Activated T-helper 2 cell treated with anti-CD3 and anti-CD28 coated beads, Interferon-gamma antibody, Interleukin-2, Interleukin-4, amounts not matched to agents 10 μg/mL and 5 μg/mL and 100 μg/mL, durations not matched to agents 14 hours and 24 hours and 36 hours (primary cell): ENCODE data around the gene PPP4R3B. TPM values are rescaled to one million over a fixed set of nuclear protein-coding genes. Genes with fewer than 3 reads are reported as not detected.
A peak's percentile ranks its signal among the peaks of the same experiment; 100 is the strongest.

Experiments
- DNase-seq: peaks from one replicate; pipeline ENCODE4 v3.0.0; 2021; ENCODE audit warnings: low spot score
- H3K27ac Mint-ChIP-seq: one replicate; pipeline ENCODE4 v1.8.0; 2021; ENCODE audit warnings: mixed read lengths
- H3K27me3 Mint-ChIP-seq: one replicate; pipeline ENCODE4 v1.8.0; 2021; ENCODE audit warnings: low read depth, mixed read lengths
- H3K36me3 Mint-ChIP-seq: one replicate; pipeline ENCODE4 v1.8.0; 2021; ENCODE audit warnings: low read depth, mixed read lengths
- H3K4me1 Mint-ChIP-seq: one replicate; pipeline ENCODE4 v1.8.0; 2021; ENCODE audit warnings: low read depth, mixed read lengths
- H3K4me3 Mint-ChIP-seq: one replicate; pipeline ENCODE4 v1.8.0; 2021; ENCODE audit warnings: low read depth, mild to moderate bottlenecking, moderate library complexity, mixed read lengths
- H3K9me3 Mint-ChIP-seq: one replicate; pipeline ENCODE4 v1.8.0; 2021; ENCODE audit warnings: mixed read lengths
- intact Hi-C: fragments of 100-400 bp; cut with micrococcal nuclease; formaldehyde crosslinking; loops from one replicate; pipeline ENCODE4 v1.15.1; 2023
- total RNA-seq: library from RNA; stranded (reverse); gene quantifications from 2 replicates; pipeline ENCODE4 v1.2.3, GENCODE V29; 2022

PPP4R3B gene
- 69.7 and 69.9 TPM in 2 replicates for total RNA-seq

DNA sequence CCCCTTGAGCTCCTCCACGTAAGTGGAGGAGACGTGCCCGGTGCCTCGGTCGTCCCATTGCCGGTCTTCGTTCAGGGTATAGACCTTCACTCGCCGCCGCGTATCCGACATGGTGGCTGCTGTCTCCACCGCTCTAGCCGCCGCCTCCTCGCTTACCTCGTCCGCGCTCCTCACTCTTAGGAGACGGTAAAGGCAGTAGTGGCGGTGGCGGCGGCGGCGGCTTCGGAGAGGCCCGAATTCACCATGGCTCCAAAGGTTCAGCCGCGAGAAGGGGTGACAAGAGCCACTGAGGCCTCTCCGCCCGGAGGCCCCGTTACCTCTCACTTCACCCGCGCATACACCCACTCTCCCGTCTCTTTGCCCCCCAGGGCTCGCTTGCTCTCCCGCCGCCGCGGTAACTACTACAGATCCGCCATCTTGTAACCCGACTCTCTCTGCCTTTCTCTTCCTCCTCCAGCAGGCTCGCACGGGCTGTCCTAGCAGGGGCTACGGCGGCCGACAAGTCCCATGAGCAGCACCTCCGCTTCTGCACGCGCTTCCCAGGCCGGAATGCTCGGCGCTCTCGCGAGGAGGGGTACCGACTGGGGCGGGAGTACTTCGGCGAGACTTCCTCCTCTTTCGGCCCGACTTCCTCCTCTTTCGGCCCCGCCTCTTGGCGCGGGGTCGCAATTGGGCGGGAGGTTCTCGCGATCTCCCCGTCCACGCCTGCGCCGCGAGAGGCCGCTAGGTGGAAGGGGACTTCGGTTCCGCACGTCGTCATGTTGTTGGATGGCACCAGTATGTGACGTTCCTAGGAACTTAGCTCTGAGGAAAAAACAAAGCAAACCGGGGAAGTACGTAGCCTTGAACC lies at the start of gene PPP4R3B:
PPP4R3B (minus strand) TSS at position 448 of the 850 bp plus-strand sequence; CDS start at position 111, 337 bp downstream.
- Mint-ChIP-seq H3K4me1 (peaks cover 25% of the 10 kb centered on the region), H3K4me3 (no peak within 1 kb of the TSS), H3K36me3 (peaks cover 44% of the 10 kb centered on the region), H3K27me3 (no peaks in the 10 kb centered on the region), H3K27ac (no peak within 1 kb of the TSS), H3K9me3 (no peaks in the 10 kb centered on the region)
- DNase-seq, result peak; percentile 99
- intact Hi-C loops, result loop anchor here (1.0 to 10.0 kb wide), 11 partner anchors 27 to 1833 kb away; partner anchors contain the start of genes ASB3, CFAP36, CLHC1 and ERLEC1

DNA sequence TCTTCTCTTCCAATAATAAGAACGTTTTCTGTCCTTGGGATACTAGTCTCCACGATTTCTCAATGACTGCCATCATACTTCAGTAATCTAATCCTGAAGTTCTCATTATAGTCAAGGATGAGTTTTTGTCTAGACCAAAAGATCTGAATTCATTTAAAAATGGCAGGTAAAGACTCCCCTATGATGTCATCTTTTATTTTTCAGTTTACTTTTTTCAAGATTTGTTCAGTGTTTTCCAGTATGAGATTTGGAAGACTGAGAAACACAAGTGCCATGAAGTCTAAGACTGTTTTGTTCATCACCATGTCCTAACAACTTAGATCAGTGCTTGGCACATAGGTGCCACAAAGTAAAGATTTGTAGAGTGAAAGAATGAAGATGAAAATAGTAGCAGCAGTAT lies 35.8 kb upstream of the PPP4R3B start:
- intact Hi-C loops, result no loop called here
- H3K27ac Mint-ChIP-seq, result no peak overlapping the region
- no peak overlapping the region for H3K4me3 Mint-ChIP-seq
- peaks cover 58% of the 10 kb centered on the region for H3K36me3 Mint-ChIP-seq
- no peak for DNase-seq
- H3K27me3 Mint-ChIP-seq, result no peaks in the 10 kb centered on the region
- H3K9me3 Mint-ChIP-seq, result no peaks in the 10 kb centered on the region
- no peaks in the 10 kb centered on the region for H3K4me1 Mint-ChIP-seq

DNA sequence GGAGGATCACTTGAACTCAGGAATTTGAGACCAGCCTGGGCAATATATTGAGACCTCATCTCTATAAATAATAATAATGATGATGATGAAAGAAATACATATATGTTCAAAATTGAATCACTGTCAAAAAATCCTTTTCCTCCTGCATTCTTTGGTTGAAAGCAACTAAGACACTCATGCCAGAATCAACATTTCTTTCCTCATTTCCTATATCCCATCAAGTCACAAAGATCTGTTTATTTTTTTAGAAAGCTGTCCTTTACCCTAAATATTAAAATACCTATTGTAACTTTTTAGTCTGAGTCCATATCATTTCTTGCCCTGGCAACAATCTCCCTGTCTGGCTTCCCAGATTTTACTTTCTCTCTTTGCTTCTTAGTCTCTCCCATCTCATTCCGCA lies 31.8 kb upstream of the PPP4R3B start:
- DNase-seq, result no peak
- Mint-ChIP-seq H3K4me3 (no peak overlapping the region), H3K4me1 (no peaks in the 10 kb centered on the region), H3K27ac (no peak overlapping the region), H3K9me3 (no peaks in the 10 kb centered on the region), H3K36me3 (peaks cover 48% of the 10 kb centered on the region), H3K27me3 (no peaks in the 10 kb centered on the region)
- intact Hi-C loops, result no loop called here

DNA sequence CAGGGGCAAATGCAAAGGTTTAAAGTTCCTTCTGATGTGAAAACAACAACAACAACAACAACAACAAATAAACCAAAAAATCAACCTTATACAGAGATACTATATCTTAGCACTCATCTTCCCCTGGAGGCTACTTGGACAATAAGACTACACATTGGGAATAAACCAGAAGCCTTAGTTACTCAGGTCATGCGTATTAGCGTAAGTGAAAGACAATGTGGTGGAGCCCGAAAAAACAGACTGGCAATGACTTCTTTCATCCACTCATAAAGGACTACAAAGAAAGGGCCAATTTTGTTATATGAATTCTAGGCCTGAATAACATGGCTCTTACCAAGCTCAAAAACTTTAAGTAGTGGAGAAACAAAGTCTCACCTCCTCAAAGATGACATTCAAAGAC lies 19.4 kb upstream of the PPP4R3B start:
- no peaks in the 10 kb centered on the region for H3K27me3 Mint-ChIP-seq
- DNase-seq, result no peak
- no peaks in the 10 kb centered on the region for H3K4me1 Mint-ChIP-seq
- H3K9me3 Mint-ChIP-seq, result no peaks in the 10 kb centered on the region
- no peak overlapping the region for H3K4me3 Mint-ChIP-seq
- intact Hi-C loops, result no loop called here
- no peak overlapping the region for H3K27ac Mint-ChIP-seq
- H3K36me3 Mint-ChIP-seq, result peaks cover 49% of the 10 kb centered on the region

DNA sequence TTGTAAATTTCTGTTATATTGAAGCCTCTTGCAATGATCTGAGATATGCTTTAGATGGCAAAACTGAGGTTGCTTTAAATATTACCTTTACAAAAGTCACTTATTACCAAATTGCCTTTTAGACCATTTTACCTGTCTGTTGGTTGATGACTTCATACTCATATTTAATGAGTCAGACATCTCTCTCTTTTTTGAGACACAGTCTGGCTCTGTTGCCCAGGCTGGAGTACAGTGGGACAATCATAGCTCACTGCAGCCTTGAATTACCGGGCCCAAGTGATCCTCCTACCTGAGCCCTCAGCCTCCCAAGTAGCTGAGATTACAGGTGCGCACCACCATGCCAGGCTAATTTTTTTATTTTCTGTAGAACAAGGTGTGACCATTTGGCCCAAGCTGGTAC lies 11.5 kb upstream of the PPP4R3B start:
- Mint-ChIP-seq H3K4me3 (no peak overlapping the region), H3K36me3 (peaks cover 49% of the 10 kb centered on the region), H3K9me3 (no peaks in the 10 kb centered on the region), H3K27ac (no peak overlapping the region), H3K27me3 (no peaks in the 10 kb centered on the region), H3K4me1 (peaks cover 2% of the 10 kb centered on the region)
- no peak for DNase-seq
- intact Hi-C loops, result no loop called here

DNA sequence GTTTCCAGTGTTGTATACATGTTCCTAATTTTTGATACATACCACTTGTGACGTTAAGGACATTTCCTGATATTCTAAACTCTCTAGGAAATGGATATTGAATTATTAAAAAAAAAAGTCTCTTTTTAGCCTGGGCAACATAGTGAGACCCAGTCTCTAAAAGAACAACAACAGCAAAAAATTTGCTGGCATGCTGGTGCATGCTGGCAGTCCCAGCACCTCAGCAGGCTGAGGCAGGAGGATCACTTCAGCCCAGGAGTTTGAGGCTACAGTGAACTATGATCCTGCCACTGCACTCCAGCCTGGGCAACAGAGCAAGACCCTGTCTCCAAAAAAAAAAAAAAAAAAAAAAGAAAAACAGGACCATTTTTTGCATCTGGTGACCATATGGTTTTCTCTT lies 10.5 kb upstream of the PPP4R3B start:
- intact Hi-C loops, result no loop called here
- no peak overlapping the region for H3K4me3 Mint-ChIP-seq
- H3K9me3 Mint-ChIP-seq, result no peaks in the 10 kb centered on the region
- no peak overlapping the region for H3K27ac Mint-ChIP-seq
- H3K4me1 Mint-ChIP-seq, result peaks cover 12% of the 10 kb centered on the region
- no peaks in the 10 kb centered on the region for H3K27me3 Mint-ChIP-seq
- no peak for DNase-seq
- peaks cover 50% of the 10 kb centered on the region for H3K36me3 Mint-ChIP-seq

DNA sequence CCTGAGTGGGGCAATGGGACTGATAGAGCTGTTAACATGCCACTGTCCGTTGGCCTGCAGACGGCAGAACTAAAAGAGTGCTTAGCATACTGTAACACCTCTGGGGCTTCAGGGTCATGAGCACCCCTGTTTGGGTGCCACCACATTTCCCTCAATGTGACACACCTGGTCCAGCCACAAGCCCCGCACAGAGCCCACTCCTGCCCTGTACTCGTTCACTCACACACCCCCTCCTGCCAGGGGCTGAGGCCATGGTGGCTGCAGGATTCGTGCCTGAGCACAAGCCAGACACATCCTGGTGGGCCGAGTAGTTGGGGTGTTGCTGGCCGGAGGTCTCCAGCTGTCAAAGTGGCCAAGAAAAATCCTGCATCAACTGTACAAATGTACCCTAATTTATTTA lies 4.4 kb upstream of the PPP4R3B start:
- intact Hi-C loops, result no loop called here
- Mint-ChIP-seq H3K9me3 (no peaks in the 10 kb centered on the region), H3K27me3 (no peaks in the 10 kb centered on the region), H3K4me1 (peaks cover 23% of the 10 kb centered on the region), H3K27ac (no peak overlapping the region), H3K36me3 (peaks cover 39% of the 10 kb centered on the region), H3K4me3 (no peak overlapping the region)
- no peak for DNase-seq

DNA sequence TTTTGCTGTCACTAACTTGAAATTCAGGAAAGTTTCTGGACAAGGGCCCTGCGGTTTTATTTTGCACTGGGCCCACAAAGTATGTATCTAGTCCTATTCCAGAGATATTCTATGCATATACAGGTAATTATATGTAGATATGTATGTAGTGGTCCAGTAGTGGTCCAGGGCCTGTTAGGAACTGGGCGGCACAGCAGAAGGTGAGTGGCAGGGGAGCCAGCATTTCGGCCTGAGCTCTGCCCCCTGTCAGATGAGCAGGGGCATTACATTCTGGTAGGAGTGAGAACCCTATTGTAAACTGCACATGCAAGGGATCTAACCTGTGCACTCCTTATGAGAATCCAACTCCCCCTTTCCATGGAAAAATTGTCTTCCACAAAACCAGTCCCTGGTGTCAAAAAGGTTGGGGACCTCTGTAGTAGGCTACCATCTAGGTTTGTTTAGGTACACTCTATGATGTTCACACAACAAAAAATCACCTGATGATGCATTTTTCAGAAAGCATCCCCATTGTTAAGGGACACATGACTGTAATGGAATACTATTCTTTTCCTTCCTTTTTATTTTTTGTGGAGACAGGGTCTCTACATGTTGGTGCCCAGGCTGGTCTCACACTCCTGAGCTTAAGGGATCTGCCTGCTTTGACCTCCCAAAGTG lies 2.8 kb upstream of the PPP4R3B start:
- H3K4me3 Mint-ChIP-seq, result peak overlapping the region; percentile 55
- intact Hi-C loops, result no loop called here
- no peaks in the 10 kb centered on the region for H3K27me3 Mint-ChIP-seq
- peak overlapping the region; percentile 53 for H3K27ac Mint-ChIP-seq
- DNase-seq, result no peak
- peaks cover 36% of the 10 kb centered on the region for H3K36me3 Mint-ChIP-seq
- no peaks in the 10 kb centered on the region for H3K9me3 Mint-ChIP-seq
- H3K4me1 Mint-ChIP-seq, result peaks cover 27% of the 10 kb centered on the region

DNA sequence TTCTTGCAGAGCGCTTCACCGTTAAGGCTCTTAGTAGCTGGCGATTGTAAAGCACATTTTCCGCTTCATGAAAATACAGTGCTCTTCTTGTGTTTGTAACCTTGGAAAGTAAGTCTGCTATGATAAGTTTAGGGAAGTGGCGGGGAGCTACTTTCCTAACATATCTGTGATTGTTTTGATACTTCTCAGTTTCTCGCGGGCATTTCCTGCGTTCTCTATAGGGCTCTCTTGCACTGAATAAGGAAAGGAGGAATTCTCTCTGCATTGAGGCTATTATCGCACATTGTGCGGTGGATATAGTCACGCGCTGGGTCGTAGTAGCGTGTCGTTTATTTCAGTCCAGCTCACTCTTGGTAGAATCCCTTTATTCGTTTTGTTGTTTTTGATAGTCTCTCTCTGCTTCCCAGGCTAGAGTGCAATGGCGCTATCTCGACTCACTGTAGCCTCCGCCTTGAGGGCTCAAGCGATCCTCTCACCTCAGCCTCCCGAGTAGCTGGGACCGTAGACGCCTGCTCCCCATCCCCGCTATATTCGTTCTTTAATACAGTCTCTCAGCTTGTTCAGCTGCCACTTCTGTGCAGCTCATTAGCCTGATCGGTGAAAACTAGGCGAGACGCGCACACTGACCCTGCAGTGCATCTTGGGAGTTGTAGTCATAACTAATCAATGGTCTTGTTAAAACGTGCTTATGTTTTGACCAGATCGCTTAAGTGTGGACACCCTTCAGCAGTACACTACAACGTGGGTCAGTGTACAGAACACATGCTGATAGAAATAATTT lies 1.0 kb upstream of the PPP4R3B start:
- H3K27ac Mint-ChIP-seq, result no peak overlapping the region

DNA sequence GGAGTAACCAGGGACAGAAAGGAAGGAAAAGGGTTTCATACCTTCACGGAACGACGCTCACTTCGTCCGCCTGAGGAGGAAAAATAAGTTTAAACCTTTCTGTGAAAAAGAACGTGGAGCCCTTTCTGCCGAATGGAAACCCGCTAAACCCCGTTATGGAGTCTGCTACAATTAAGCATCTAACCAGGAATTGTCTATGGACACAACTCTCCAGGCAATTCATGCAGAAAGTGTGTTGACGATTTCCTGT lies 528 bp upstream of the PPP4R3B start:
- H3K36me3 Mint-ChIP-seq, result peaks cover 45% of the 10 kb centered on the region
- no peak for DNase-seq
- no peak overlapping the region for H3K4me3 Mint-ChIP-seq
- H3K4me1 Mint-ChIP-seq, result peaks cover 27% of the 10 kb centered on the region
- intact Hi-C loops, result loop anchor here (5.0 to 10.0 kb wide), 4 partner anchors 36 to 1833 kb away; partner anchors contain the start of genes ASB3 and ERLEC1
- H3K9me3 Mint-ChIP-seq, result no peaks in the 10 kb centered on the region
- no peak overlapping the region for H3K27ac Mint-ChIP-seq
- no peaks in the 10 kb centered on the region for H3K27me3 Mint-ChIP-seq

More for the DNA sequence above, 1.0 kb upstream of the PPP4R3B start:
- peaks cover 32% of the 10 kb centered on the region for H3K4me1 Mint-ChIP-seq
- no peaks in the 10 kb centered on the region for H3K9me3 Mint-ChIP-seq
- intact Hi-C loops, result loop anchor here (5.0 to 10.0 kb wide), 4 partner anchors 36 to 1834 kb away; partner anchors contain the start of genes ASB3 and ERLEC1
- DNase-seq, result peak; percentile 48
- peaks cover 40% of the 10 kb centered on the region for H3K36me3 Mint-ChIP-seq
- H3K27me3 Mint-ChIP-seq, result no peaks in the 10 kb centered on the region
- H3K4me3 Mint-ChIP-seq, result no peak overlapping the region

DNA sequence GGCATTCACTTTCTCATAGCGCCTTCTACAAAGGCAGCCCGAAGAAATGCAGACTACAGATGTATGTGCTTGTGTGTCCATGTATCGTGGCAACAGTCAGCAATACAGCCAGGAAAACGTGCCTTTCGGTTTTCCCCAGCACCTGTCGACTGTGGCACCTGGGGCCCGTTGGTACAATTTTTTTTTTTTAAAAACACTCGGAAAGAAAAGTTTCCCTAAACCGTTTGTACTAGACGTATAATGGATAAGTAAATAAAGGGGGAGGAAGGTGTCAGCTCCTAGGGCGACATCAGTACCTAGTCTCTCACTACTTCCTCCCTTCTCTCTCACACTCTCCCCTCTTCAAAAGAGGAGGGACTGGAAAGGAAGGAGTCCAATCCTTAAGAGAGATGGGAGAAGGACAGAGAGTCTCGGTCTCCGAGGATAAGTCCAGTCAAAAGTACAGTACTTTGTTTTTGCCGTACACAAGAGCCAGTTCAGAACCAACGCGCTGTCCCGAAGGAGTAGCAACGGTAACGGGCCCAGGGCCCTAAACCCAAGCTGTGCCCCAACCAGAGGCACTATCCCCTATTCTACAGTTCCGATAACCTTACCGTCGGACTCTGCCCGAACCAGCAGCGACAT lies 759 bp downstream of the PPP4R3B start:
- no peaks in the 10 kb centered on the region for H3K9me3 Mint-ChIP-seq
- H3K4me1 Mint-ChIP-seq, result peaks cover 24% of the 10 kb centered on the region
- no peak overlapping the region for H3K27ac Mint-ChIP-seq
- DNase-seq, result peak; percentile 38
- no peak overlapping the region for H3K4me3 Mint-ChIP-seq
- no peaks in the 10 kb centered on the region for H3K27me3 Mint-ChIP-seq
- intact Hi-C loops, result loop anchor here (1.0 to 10.0 kb wide), 11 partner anchors 26 to 1832 kb away; partner anchors contain the start of genes ASB3, CFAP36, CLHC1 and ERLEC1
- peaks cover 44% of the 10 kb centered on the region for H3K36me3 Mint-ChIP-seq

DNA sequence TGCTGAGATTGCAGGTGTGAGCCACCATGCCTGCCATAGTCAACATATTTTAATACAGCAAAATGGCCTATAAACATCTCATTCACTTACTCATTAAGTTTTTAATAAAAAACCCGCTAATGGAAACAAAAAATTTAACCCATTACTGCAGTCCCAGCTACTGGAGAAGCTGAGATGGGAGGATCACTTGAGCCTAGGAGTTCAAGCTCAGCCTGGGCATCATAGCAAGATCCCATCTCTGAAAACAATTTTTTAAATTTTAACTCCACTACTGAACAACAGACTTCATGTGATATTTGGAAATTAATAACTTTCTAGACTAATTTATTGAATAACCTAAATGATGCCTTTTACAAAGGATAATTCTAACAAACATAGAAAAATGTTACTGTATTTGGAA lies 5.4 kb downstream of the PPP4R3B start:
- Mint-ChIP-seq H3K27ac (no peak overlapping the region), H3K9me3 (no peaks in the 10 kb centered on the region), H3K4me3 (no peak overlapping the region), H3K4me1 (peaks cover 32% of the 10 kb centered on the region), H3K36me3 (peaks cover 52% of the 10 kb centered on the region), H3K27me3 (no peaks in the 10 kb centered on the region)
- DNase-seq, result no peak
- intact Hi-C loops, result loop anchor here (10.0 kb wide), 2 partner anchors 1037 to 1827 kb away; partner anchors contain the start of genes ASB3 and ERLEC1
